ENCODE results near the gene RASSF10.

DNA sequence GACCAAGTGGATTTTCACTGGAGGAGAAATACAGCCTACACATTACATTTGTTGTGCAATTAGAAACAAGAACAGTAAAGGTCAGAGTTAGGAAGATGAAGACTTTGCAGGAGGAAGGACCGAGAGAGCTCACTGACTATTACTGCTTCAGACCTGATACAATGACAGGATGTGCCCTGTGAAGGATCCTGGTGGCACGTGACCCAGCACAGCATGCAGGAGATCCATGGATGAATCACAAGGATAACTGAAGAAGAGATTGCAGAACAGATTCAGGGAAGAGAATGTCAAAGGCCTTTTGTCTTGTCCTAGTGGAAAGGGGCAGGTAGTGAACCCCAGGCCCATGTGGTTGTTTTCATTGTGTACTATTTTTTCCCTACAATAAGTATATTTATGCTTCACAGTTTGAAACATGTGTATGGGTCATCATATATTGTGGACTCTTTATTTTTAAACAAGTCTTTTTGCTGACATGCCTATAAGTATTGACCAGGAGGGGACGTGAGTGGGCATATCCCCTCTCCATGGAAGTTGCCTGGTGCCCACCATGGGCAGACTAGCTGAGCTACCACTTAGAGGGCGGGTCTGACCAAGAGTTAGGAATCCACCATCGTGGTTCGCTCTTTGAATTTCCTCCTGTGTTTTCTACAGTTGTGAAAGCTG is 44.3 kb downstream of the RASSF10 start:
- TF ChIP-seq POLR2AphosphoS5 (IDR thresholded peaks at IDR 0.05; ENCODE audit: low read depth, low read length): no peak
- TF ChIP-seq MXI1 (IDR thresholded peaks at IDR 0.05; ENCODE audit: low read depth, low read length): no peak
- no peak for TF ChIP-seq SIN3A (IDR thresholded peaks at IDR 0.05; ENCODE audit: borderline replicate concordance, low read depth, low read length)

Data from SK-N-SH (cell line).